Measurements from ENCODE around the gene TMPRSS15.

GRCh38 chr21:18340387-18340942 is 63.1 kb downstream of the TMPRSS15 start:
- TF ChIP-seq CTCF (IDR thresholded peaks at IDR 0.05; ENCODE audit: insufficient read depth, low read depth, low read length) (no peak), EZH2 (IDR thresholded peaks at IDR 0.05; ENCODE audit: insufficient read depth, low read length) (no peak)
